SU-DHL-6 (cell line): ENCODE measurements around the gene CCDC183.

Experiments used
- H2AFZ ChIP-seq: fragments of 200-600 bp; sonication (generic); 2 replicates; pipeline ENCODE4 v1.6.1; 2014; ENCODE audit warnings: low read depth, mild to moderate bottlenecking, moderate library complexity, mixed read lengths, antibody characterized with exemption, low read length; ENCODE audit not compliant: severe bottlenecking
- H3F3A ChIP-seq: fragments of 200-600 bp; shearing (Covaris generic); 2 replicates; pipeline ENCODE4 v1.6.0; 2016; ENCODE audit warnings: antibody characterized with exemption, mild to moderate bottlenecking; ENCODE audit not compliant: insufficient read depth
- H3K27ac ChIP-seq: fragments of 200-600 bp; sonication (generic); 2 replicates; pipeline ENCODE4 v1.5.1; 2016; ENCODE audit warnings: low read depth, mild to moderate bottlenecking, low read length, moderate library complexity, mixed read lengths
- H3K27me3 ChIP-seq: fragments of 200-600 bp; sonication (generic), shearing (Covaris generic); 2 replicates; pipeline ENCODE4 v1.6.0; 2014; ENCODE audit warnings: mild to moderate bottlenecking, low read length
- H3K36me3 ChIP-seq: fragments of 200-600 bp; sonication (generic); 2 replicates; pipeline ENCODE4 v1.6.1; 2014; ENCODE audit warnings: mild to moderate bottlenecking, low read length, mixed read lengths
- H3K4me2 ChIP-seq: fragments of 300-600, 200-600 bp; shearing (Covaris generic), sonication (generic); 2 replicates; pipeline ENCODE4 v1.6.0; 2014; ENCODE audit warnings: low read length, low read depth, mild to moderate bottlenecking; ENCODE audit not compliant: poor library complexity, severe bottlenecking
- H3K4me3 ChIP-seq: fragments of 200-600 bp; sonication (generic); 2 replicates; pipeline ENCODE4 v1.5.1; 2014; ENCODE audit warnings: antibody characterized with exemption, low read length, mild to moderate bottlenecking, mixed read lengths; ENCODE audit not compliant: insufficient read depth, poor library complexity, severe bottlenecking
- H3K79me2 ChIP-seq: fragments of 200-600 bp; sonication (generic); 2 replicates; pipeline ENCODE4 v1.6.1; 2014; ENCODE audit warnings: mild to moderate bottlenecking, low read length, moderate library complexity; ENCODE audit not compliant: insufficient read depth
- H3K9ac ChIP-seq: fragments of 200-600 bp; sonication (generic); 2 replicates; pipeline ENCODE4 v1.7.0; 2014; ENCODE audit warnings: mild to moderate bottlenecking, low read length
- H3K9me2 ChIP-seq: fragments of 200-600 bp; sonication (generic); replicated peaks from 2 replicates; pipeline ENCODE4 v1.6.1; 2014; ENCODE audit warnings: low read length; ENCODE audit not compliant: insufficient read depth
- H3K9me3 ChIP-seq: fragments of 200-600 bp; sonication (generic); 2 replicates; pipeline ENCODE4 v1.6.1; 2014; ENCODE audit warnings: low read length, mixed read lengths; ENCODE audit not compliant: insufficient read depth
- H4K20me1 ChIP-seq: fragments of 200-600 bp; sonication (generic); 2 replicates; pipeline ENCODE4 v1.6.1; 2014; ENCODE audit warnings: low read depth, mild to moderate bottlenecking, antibody characterized with exemption, low read length, moderate library complexity, mixed read lengths
- EZH2phosphoT487 ChIP-seq: fragments of 200-600 bp; sonication (generic), shearing (Covaris generic); conservative IDR thresholded peaks from 2 replicates; pipeline ENCODE4 v1.6.1; 2018; ENCODE audit warnings: mild to moderate bottlenecking, antibody characterized with exemption, low read length, moderate library complexity, mixed read lengths
- TF ChIP-seq, protein P1 (sequence below): fragments of 200-600 bp; sonication (generic); IDR thresholded peaks from one replicate; pipeline ENCODE4 v1.5.1; 2017; ENCODE audit warnings: antibody characterized with exemption, mild to moderate bottlenecking, low read length, moderate library complexity; ENCODE audit not compliant: insufficient read depth, poor library complexity, severe bottlenecking

Gene CCDC183

GRCh38 chr9:136771907-136772415 lies 24.2 kb upstream of the CCDC183 start:
- Histone ChIP-seq H3K4me3 (no peak overlapping the region), H4K20me1 (no peaks in the 10 kb centered on the region), H3K79me2 (no peaks in the 10 kb centered on the region), H3K4me2 (no peak overlapping the region), H3K9me2 (no peaks in the 10 kb centered on the region), H3K36me3 (no peaks in the 10 kb centered on the region), H3K27ac (no peak overlapping the region), H2AFZ (no peak overlapping the region), H3F3A (peaks cover 6% of the 10 kb centered on the region), H3K9me3 (peaks cover 5% of the 10 kb centered on the region; the same call in 1 of the 2 replicates), H3K27me3 (no peaks in the 10 kb centered on the region), H3K9ac (no peak overlapping the region)
- TF ChIP-seq, protein P1, sequence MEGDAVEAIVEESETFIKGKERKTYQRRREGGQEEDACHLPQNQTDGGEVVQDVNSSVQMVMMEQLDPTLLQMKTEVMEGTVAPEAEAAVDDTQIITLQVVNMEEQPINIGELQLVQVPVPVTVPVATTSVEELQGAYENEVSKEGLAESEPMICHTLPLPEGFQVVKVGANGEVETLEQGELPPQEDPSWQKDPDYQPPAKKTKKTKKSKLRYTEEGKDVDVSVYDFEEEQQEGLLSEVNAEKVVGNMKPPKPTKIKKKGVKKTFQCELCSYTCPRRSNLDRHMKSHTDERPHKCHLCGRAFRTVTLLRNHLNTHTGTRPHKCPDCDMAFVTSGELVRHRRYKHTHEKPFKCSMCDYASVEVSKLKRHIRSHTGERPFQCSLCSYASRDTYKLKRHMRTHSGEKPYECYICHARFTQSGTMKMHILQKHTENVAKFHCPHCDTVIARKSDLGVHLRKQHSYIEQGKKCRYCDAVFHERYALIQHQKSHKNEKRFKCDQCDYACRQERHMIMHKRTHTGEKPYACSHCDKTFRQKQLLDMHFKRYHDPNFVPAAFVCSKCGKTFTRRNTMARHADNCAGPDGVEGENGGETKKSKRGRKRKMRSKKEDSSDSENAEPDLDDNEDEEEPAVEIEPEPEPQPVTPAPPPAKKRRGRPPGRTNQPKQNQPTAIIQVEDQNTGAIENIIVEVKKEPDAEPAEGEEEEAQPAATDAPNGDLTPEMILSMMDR = no peak

DNA sequence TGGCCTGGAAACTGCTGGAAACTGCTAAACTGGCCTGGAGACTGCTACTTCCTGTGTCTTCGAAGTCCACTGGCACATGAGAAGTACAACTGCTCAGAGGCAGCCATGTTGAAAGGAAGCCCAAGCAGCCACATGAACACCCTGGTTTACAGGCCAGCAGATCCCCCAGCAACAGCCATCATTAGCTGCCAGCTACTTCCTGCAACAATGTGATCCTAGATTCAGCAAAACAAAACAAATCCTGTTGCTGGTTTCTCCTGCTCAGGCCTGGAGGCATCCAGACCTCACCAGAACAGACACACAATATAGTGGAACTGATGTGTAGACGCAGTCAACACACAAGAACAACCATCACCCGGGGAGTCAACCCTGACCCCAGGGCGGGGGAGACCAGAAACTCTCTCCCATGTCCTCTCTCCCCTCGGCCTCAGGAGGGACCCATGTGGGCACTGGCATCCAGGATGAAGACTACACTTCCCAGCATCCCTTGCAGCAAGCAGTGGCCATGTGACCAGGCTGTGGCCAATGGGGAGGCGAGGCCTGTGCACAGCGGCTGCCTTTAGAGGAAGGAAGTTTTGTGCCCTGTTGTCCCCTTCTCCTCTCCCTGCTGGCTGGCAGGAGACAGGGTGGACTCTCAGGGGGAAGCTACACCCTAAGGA lies 22.6 kb upstream of the CCDC183 start:
- no peaks in the 10 kb centered on the region for H4K20me1 ChIP-seq
- no peak overlapping the region for H3K9ac ChIP-seq
- no peaks in the 10 kb centered on the region for H3K36me3 ChIP-seq
- TF ChIP-seq EZH2phosphoT487 = no peak
- no peaks in the 10 kb centered on the region for H3K79me2 ChIP-seq
- H3K9me2 ChIP-seq = no peaks in the 10 kb centered on the region
- H3K27me3 ChIP-seq = no peaks in the 10 kb centered on the region
- no peak overlapping the region for H3K4me2 ChIP-seq
- H3K9me3 ChIP-seq = peaks cover 5% of the 10 kb centered on the region; the same call in 1 of the 2 replicates
- no peak overlapping the region for H3K4me3 ChIP-seq
- no peaks in the 10 kb centered on the region for H3F3A ChIP-seq
- H2AFZ ChIP-seq = peak overlapping the region; percentile 13
- no peak overlapping the region for H3K27ac ChIP-seq

- Histone ChIP-seq H3K9me2 (no peaks in the 10 kb centered on the region), H3K4me3 (no peak overlapping the region), H3K9ac (no peak overlapping the region), H3F3A (no peaks in the 10 kb centered on the region), H3K27ac (no peak overlapping the region), H3K9me3 (peaks cover 5% of the 10 kb centered on the region; the same call in 1 of the 2 replicates), H2AFZ (no peak overlapping the region), H3K4me2 (no peak overlapping the region), H3K79me2 (no peaks in the 10 kb centered on the region), H4K20me1 (no peaks in the 10 kb centered on the region), H3K36me3 (no peaks in the 10 kb centered on the region), H3K27me3 (no peaks in the 10 kb centered on the region)
- no peak for TF ChIP-seq EZH2phosphoT487
- TF ChIP-seq, protein P1 = no peak
Measured at GRCh38 chr9:136774416-136775045, 21.6 kb upstream of the CCDC183 start.

- Histone ChIP-seq H3K4me3 (no peak overlapping the region), H3K79me2 (no peaks in the 10 kb centered on the region), H3K36me3 (no peaks in the 10 kb centered on the region), H3K4me2 (no peak overlapping the region), H3K9ac (no peak overlapping the region), H4K20me1 (no peaks in the 10 kb centered on the region), H3K27ac (no peak overlapping the region), H3K27me3 (no peaks in the 10 kb centered on the region), H3K9me2 (no peaks in the 10 kb centered on the region), H3K9me3 (peaks cover 5% of the 10 kb centered on the region; the same call in 1 of the 2 replicates), H3F3A (no peaks in the 10 kb centered on the region), H2AFZ (no peak overlapping the region)
- TF ChIP-seq, protein P1 = no peak
- no peak for TF ChIP-seq EZH2phosphoT487
Measured at GRCh38 chr9:136775191-136775590, 20.9 kb upstream of the CCDC183 start.
